Measurements from ENCODE around the gene ABHD8. TPM values are rescaled to one million over a fixed set of nuclear protein-coding genes. Genes with fewer than 3 reads are reported as not detected.

ABHD8 gene
- total and polyA plus RNA-seq, 2 of the 13 experiments (the other 11 are each of a cell fraction or from before 2014, with no cell fraction given): 6.3 to 7.2 TPM

DNA sequence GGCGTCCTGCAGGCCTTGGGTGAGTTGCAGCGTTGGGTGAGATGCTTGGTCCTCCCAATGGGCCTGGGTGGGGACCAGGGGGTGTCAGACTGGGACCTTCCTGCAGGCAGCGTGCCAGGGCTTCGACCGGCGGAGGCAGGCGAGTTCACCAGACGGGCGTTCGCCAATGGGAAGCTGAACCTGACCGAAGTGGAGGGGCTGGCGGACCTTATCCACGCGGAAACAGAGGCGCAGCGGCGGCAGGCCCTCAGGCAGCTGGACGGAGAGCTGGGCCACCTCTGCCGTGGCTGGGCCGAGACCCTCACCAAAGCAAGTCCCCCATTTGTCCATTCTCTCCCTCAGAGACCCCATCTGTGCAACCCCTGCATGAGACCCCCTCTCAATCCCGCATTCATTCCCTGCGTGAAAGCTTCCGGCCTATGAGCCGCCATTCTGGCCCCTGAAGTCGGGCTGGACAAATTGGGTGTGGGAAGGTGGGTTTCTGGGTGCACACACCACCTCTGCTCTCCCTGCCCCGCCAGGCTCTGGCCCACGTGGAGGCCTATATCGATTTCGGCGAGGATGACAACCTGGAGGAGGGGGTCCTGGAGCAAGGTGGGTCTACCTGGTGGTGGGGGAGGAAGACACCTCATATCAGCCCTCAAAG, 35.3 kb upstream of the ABHD8 start (continued):
- TF ChIP-seq, protein P1, sequence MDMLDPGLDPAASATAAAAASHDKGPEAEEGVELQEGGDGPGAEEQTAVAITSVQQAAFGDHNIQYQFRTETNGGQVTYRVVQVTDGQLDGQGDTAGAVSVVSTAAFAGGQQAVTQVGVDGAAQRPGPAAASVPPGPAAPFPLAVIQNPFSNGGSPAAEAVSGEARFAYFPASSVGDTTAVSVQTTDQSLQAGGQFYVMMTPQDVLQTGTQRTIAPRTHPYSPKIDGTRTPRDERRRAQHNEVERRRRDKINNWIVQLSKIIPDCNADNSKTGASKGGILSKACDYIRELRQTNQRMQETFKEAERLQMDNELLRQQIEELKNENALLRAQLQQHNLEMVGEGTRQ (IDR thresholded peaks at IDR 0.05; ENCODE audit: low read depth, low read length): no peak
- TF ChIP-seq, protein P1 (CRISPR knock-in tag; IDR thresholded peaks at IDR 0.05; ENCODE audit: borderline replicate concordance): no peak

DNA sequence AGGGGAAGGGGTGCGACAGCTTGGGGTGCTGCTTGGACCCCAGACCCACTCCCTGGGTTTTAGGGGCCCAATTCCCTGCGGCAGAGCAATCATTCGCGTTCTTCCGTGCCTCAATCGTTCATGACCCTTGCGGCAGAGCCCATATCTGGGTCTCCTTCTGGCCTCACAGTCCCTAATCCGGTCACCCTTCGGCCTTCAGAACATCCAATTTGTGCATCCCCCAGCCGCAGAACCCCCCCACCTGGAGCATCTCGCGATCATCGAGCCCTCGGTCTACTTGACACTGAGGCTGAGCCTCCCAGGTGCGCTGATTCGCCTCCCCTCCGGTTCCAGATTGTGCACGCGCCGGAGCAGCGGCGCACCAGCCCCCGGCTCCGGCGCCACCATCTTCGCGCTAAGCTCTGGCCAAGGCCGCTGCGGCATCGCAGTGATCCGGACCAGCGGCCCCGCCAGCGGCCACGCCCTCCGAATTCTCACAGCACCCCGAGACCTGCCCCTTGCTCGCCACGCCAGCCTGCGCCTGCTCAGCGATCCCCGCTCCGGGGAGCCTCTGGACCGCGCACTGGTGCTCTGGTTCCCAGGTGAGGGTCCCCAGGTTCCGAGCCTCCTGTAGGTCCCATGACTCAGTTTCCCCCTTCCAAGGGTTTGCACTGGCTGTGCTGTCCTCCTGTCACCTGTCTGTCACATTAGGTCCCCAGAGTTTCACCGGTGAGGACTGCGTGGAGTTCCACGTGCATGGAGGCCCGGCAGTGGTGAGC, 34.6 kb upstream of the ABHD8 start:
- Histone ChIP-seq H3K36me3 (replicated peaks in 1 of 2; ENCODE audit: control insufficient read depth in 1 of 2, insufficient read depth in 2 of 2, low read length in 2 of 2) (peaks cover 1 to 9% of the 10 kb centered on the region in 2 experiments; a peak in 1 of 5 replicates), H3K4me3 (replicated peaks in 1 of 3; ENCODE audit: insufficient read depth in 1 of 3, low read depth in 2 of 3, low read length in 3 of 3) (peak overlapping the region; percentile 57 to 90 (median 75); a peak in 5 of 6 replicates), H3K79me2 (ENCODE audit: insufficient read depth, low read length) (peaks cover 7% of the 10 kb centered on the region), H3K9me3 (ENCODE audit: low read length) (no peaks in the 10 kb centered on the region), H3K4me1 (ENCODE audit: insufficient read depth, low read length) (peaks cover 66% of the 10 kb centered on the region), H3K9ac (ENCODE audit: insufficient read depth, low read depth, low read length) (peak overlapping the region; percentile 71), H3K27ac (ENCODE audit: extremely low read length, insufficient read depth, low read length) (peak overlapping the region; percentile 88), H3K27me3 (ENCODE audit: control insufficient read depth in 1 of 2, insufficient read depth in 2 of 2, low read length in 2 of 2) (no peaks in the 10 kb centered on the region; a peak in 1 of 5 replicates), H2AFZ (ENCODE audit: low read length) (no peak overlapping the region), H3K4me2 (ENCODE audit: low read depth, low read length) (peak overlapping the region; percentile 73), H4K20me1 (ENCODE audit: insufficient read depth, low read length) (no peaks in the 10 kb centered on the region)
- ChIA-PET POLR2A (interaction anchor here (0.7 to 0.9 kb wide), 2 partner anchors 10 to 29 kb away, joined by 4 to 5 read pairs; partner anchors contain the start of gene DDA1), CTCF (ENCODE audit: low intra/inter-chr PET ratio, low total read pairs) (no interaction called here)
- WGBS (ENCODE audit: low lambda C conversion rate): 20% methylated on average over 16 of the region's 50 CpGs
- in situ Hi-C loops (cut with HindIII; ENCODE audit: extremely low pct_ligation_motif_present, low pct_unique_long_range_greater_than_20kb) (no loop called here), intact Hi-C loops (cut with micrococcal nuclease; ENCODE audit: unreplicated experiment) (loop anchor here (2.0 to 5.0 kb wide), 2 partner anchors 29 to 69 kb away; partner anchors contain the start of genes BST2 and DDA1)
- no peak for ATAC-seq
- TSS peak; percentile 58 for BruUV-seq (replicated peaks)
- no peak for DNase-seq (ENCODE audit: low spot score)
- no peak for FAIRE-seq
- no peak for TF ChIP-seq ZNF644 (CRISPR knock-in tag; IDR thresholded peaks at IDR 0.05; ENCODE audit: low read depth)
- TF ChIP-seq MXD4 (CRISPR knock-in tag; IDR thresholded peaks at IDR 0.05): no peak
- TF ChIP-seq, protein P2, sequence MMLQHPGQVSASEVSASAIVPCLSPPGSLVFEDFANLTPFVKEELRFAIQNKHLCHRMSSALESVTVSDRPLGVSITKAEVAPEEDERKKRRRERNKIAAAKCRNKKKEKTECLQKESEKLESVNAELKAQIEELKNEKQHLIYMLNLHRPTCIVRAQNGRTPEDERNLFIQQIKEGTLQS (CRISPR knock-in tag; IDR thresholded peaks at IDR 0.05): no peak
- no peak for TF ChIP-seq MAZ (IDR thresholded peaks at IDR 0.05; ENCODE audit: borderline replicate concordance, low read depth, low read length)
- TF ChIP-seq MAZ (CRISPR knock-in tag; IDR thresholded peaks at IDR 0.05; ENCODE audit: low read depth): no peak
- peak; percentile 56; the same call in 1 of the 2 replicates for TF ChIP-seq TP53 (CRISPR knock-in tag; conservative IDR thresholded peaks at IDR 0.05)
- TF ChIP-seq, protein P3, sequence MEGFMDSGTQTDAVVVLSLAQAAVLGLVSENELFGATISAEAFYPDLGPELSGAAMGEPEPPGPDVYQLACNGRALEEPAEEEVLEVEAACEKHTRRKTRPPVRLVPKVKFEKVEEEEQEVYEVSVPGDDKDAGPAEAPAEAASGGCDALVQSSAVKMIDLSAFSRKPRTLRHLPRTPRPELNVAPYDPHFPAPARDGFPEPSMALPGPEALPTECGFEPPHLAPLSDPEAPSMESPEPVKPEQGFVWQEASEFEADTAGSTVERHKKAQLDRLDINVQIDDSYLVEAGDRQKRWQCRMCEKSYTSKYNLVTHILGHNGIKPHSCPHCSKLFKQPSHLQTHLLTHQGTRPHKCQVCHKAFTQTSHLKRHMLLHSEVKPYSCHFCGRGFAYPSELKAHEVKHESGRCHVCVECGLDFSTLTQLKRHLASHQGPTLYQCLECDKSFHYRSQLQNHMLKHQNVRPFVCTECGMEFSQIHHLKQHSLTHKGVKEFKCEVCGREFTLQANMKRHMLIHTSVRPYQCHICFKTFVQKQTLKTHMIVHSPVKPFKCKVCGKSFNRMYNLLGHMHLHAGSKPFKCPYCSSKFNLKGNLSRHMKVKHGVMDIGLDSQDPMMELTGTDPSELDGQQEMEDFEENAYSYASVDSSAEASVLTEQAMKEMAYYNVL (CRISPR knock-in tag; IDR thresholded peaks at IDR 0.05; ENCODE audit: borderline replicate concordance): no peak
- no peak for TF ChIP-seq MYC (CRISPR knock-in tag; IDR thresholded peaks at IDR 0.05; ENCODE audit: borderline replicate concordance)
- TF ChIP-seq KDM5B (CRISPR knock-in tag; IDR thresholded peaks at IDR 0.05; ENCODE audit: borderline replicate concordance): 0 out of 2 replicates have a peak, but pooled peaks have one; percentile 43
- TF ChIP-seq, protein P4, sequence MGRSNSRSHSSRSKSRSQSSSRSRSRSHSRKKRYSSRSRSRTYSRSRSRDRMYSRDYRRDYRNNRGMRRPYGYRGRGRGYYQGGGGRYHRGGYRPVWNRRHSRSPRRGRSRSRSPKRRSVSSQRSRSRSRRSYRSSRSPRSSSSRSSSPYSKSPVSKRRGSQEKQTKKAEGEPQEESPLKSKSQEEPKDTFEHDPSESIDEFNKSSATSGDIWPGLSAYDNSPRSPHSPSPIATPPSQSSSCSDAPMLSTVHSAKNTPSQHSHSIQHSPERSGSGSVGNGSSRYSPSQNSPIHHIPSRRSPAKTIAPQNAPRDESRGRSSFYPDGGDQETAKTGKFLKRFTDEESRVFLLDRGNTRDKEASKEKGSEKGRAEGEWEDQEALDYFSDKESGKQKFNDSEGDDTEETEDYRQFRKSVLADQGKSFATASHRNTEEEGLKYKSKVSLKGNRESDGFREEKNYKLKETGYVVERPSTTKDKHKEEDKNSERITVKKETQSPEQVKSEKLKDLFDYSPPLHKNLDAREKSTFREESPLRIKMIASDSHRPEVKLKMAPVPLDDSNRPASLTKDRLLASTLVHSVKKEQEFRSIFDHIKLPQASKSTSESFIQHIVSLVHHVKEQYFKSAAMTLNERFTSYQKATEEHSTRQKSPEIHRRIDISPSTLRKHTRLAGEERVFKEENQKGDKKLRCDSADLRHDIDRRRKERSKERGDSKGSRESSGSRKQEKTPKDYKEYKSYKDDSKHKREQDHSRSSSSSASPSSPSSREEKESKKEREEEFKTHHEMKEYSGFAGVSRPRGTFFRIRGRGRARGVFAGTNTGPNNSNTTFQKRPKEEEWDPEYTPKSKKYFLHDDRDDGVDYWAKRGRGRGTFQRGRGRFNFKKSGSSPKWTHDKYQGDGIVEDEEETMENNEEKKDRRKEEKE (IDR thresholded peaks at IDR 0.05): no peak
- no peak for TF ChIP-seq REPIN1 (CRISPR knock-in tag; IDR thresholded peaks at IDR 0.05; ENCODE audit: borderline replicate concordance, low read depth)
